Left lung (tissue), 10 donors: ENCODE measurements around the gene NR4A1. TPM values are rescaled to one million over a fixed set of nuclear protein-coding genes. Genes with fewer than 3 reads are reported as not detected.

Experiments
- ATAC-seq: fragments of 200-7000 bp; cut with Tn5 transposase; one replicate; pipeline ENCODE4 v1.9.1; 2020; ENCODE audit warnings: moderate library complexity
- DNase-seq, 4 donors: peaks; one replicate each; pipeline ENCODE4 v3.0.0-alpha.2; 2013 to 2020
- H3K27ac ChIP-seq, 2 donors: fragments of 200-600 bp; sonication (generic) in 1 of 2; one replicate each; pipeline versions ENCODE4 v1.5.0 to v1.8.0; 2020 to 2021
- H3K27me3 ChIP-seq, 2 donors: fragments of 200-600 bp; sonication (generic) in 1 of 2; one replicate each; pipeline versions ENCODE4 v1.5.0 to v1.8.0; 2020 to 2021
- H3K36me3 ChIP-seq, 2 donors: fragments of 200-600 bp; sonication (generic) in 1 of 2; one replicate each; pipeline versions ENCODE4 v1.5.0 to v1.8.0; 2020 to 2021
- H3K4me1 ChIP-seq, 2 donors: fragments of 200-600 bp; one replicate each; pipeline ENCODE4 v1.8.0; 2021
- H3K4me3 ChIP-seq, 2 donors: fragments of 200-600 bp; sonication (generic) in 1 of 2; one replicate each; pipeline versions ENCODE4 v1.5.0 to v1.8.0; 2020 to 2021; ENCODE audit warnings: mild to moderate bottlenecking in 1 of 2
- H3K9me3 ChIP-seq, 2 donors: fragments of 200-600 bp; sonication (generic) in 1 of 2; one replicate each; pipeline versions ENCODE4 v1.5.0 to v1.8.0; 2020 to 2021
- CTCF ChIP-seq, 2 donors: fragments of 200-600 bp; sonication (generic) in 1 of 2; IDR thresholded peaks; one replicate each; pipeline versions ENCODE4 v1.5.0 to v1.8.0; 2021; ENCODE audit warnings: antibody characterized with exemption in 2 of 2
- intact Hi-C, 2 donors: fragments of 100-400 bp; cut with DNase I; formaldehyde crosslinking; loops; one replicate each; pipeline versions ENCODE4 v1.11.2 to v1.14.2; 2022
- polyA plus RNA-seq, 6 donors: library from polyadenylated mRNA; unstranded; fragments of 120-200 nt; gene quantifications; one replicate each; pipeline ENCODE4 v1.2.1, GENCODE V29; 2013; ENCODE audit not compliant: insufficient read length in 6 of 6
- total RNA-seq, 2 donors: library from RNA; stranded (reverse); fragmentation: NEBNext Ultra II Directional; extraction: Animal tissue kit (Norgen Biotek cat#: 25700); gene quantifications; one replicate each; pipeline ENCODE4 v1.2.1, GENCODE V29; 2021
- donor health status: DM: no; HTN: yes; CAD: no.
- donor health status: DM: no; HTN: no; CAD: no.

NR4A1 gene
- total and polyA plus RNA-seq, 8 donors: 12.8 to 293 (median 82.3) TPM

GRCh38 chr12:52067081-52067374 is 15.8 kb downstream of the NR4A1 start:
- Histone ChIP-seq H3K4me1 (peaks cover 14 to 23% of the 10 kb centered on the region in 2 donors), H3K27ac (no peak overlapping the region), H3K27me3 (peaks cover 0 to 5% of the 10 kb centered on the region in 2 donors), H3K9me3 (no peaks in the 10 kb centered on the region), H3K36me3 (no peaks in the 10 kb centered on the region), H3K4me3 (no peak overlapping the region)
- no peak for TF ChIP-seq CTCF (IDR thresholded peaks at IDR 0.05)
- DNase-seq: no peak
- intact Hi-C loops: no loop called here
- no peak for ATAC-seq

GRCh38 chr12:52069327-52070184 is 18.3 kb downstream of the NR4A1 start, which contains the start of gene ATG101:
Gene ATG101, plus strand, starts transcription at chr12:52069978. Its CDS starts 3,673 bp downstream, at chr12:52073651.
- peak; percentile 92 to 97 (median 96) for DNase-seq
- peaks cover 0 to 23% of the 10 kb centered on the region in 2 donors for H3K36me3 ChIP-seq
- peaks cover 18 to 45% of the 10 kb centered on the region in 2 donors for H3K4me1 ChIP-seq
- H3K4me3 ChIP-seq: peak within 1 kb of the TSS; percentile 92 to 95
- H3K27me3 ChIP-seq: peaks cover 0 to 5% of the 10 kb centered on the region in 2 donors
- peak; percentile 99 for ATAC-seq
- intact Hi-C loops: no loop called here
- H3K9me3 ChIP-seq: no peaks in the 10 kb centered on the region
- TF ChIP-seq CTCF (IDR thresholded peaks at IDR 0.05): peak; percentile 57 to 58
- H3K27ac ChIP-seq: peak within 1 kb of the TSS; percentile 81 to 89

- no peak for DNase-seq
- intact Hi-C loops: no loop called here
- Histone ChIP-seq H3K9me3 (no peaks in the 10 kb centered on the region), H3K4me3 (peak overlapping the region; percentile 92 to 95), H3K27ac (peak overlapping the region; percentile 81 to 89), H3K27me3 (peaks cover 0 to 5% of the 10 kb centered on the region in 2 donors), H3K36me3 (peaks cover 0 to 31% of the 10 kb centered on the region in 2 donors), H3K4me1 (peaks cover 19 to 45% of the 10 kb centered on the region in 2 donors)
- peak; percentile 43 for ATAC-seq
- no peak for TF ChIP-seq CTCF (IDR thresholded peaks at IDR 0.05)
Measured at GRCh38 chr12:52070185-52070925, 19.1 kb downstream of the NR4A1 start.

GRCh38 chr12:52073531-52074381 is 22.5 kb downstream of the NR4A1 start:
- Histone ChIP-seq H3K27ac (no peak overlapping the region), H3K9me3 (no peaks in the 10 kb centered on the region), H3K4me3 (no peak overlapping the region), H3K27me3 (no peaks in the 10 kb centered on the region), H3K36me3 (peaks cover 0 to 65% of the 10 kb centered on the region in 2 donors), H3K4me1 (peaks cover 19 to 45% of the 10 kb centered on the region in 2 donors)
- TF ChIP-seq CTCF (IDR thresholded peaks at IDR 0.05): no peak
- intact Hi-C loops: no loop called here
- ATAC-seq: no peak
- DNase-seq: no peak
